ENCODE measurements around the gene PTPRD. TPM values are rescaled to one million over a fixed set of nuclear protein-coding genes. Genes with fewer than 3 reads are reported as not detected.

The PTPRD gene
- total RNA-seq, 1 donor from 2014 or later, result 139 TPM

GRCh38 chr9:9592104-9592503 is 1020.7 kb downstream of the PTPRD start:
- Mint-ChIP-seq H3K9me3 (peaks cover 6% of the 10 kb centered on the region), H3K27me3 (ENCODE audit: low read depth) (no peaks in the 10 kb centered on the region), H3K4me3 (no peak overlapping the region), H3K4me1 (no peaks in the 10 kb centered on the region), H3K36me3 (ENCODE audit: low read depth) (no peaks in the 10 kb centered on the region), H3K27ac (ENCODE audit: unreplicated experiment) (no peak overlapping the region)
- no peak for DNase-seq (ENCODE audit: low read depth, low spot score)
- no peak for TF ChIP-seq CTCF (conservative IDR thresholded peaks at IDR 0.05)

- Mint-ChIP-seq H3K4me3 (no peak overlapping the region), H3K4me1 (no peaks in the 10 kb centered on the region), H3K27ac (ENCODE audit: unreplicated experiment) (no peak overlapping the region), H3K9me3 (no peaks in the 10 kb centered on the region), H3K27me3 (ENCODE audit: low read depth) (no peaks in the 10 kb centered on the region), H3K36me3 (ENCODE audit: low read depth) (no peaks in the 10 kb centered on the region)
- no peak for DNase-seq (ENCODE audit: low read depth, low spot score)
- TF ChIP-seq CTCF (conservative IDR thresholded peaks at IDR 0.05), result no peak
Measured at GRCh38 chr9:9585920-9586319, 1026.9 kb downstream of the PTPRD start.

GRCh38 chr9:9574080-9574479 is 1038.7 kb downstream of the PTPRD start:
- no peak for TF ChIP-seq CTCF (conservative IDR thresholded peaks at IDR 0.05)
- Mint-ChIP-seq H3K4me1 (no peaks in the 10 kb centered on the region), H3K36me3 (ENCODE audit: low read depth) (no peaks in the 10 kb centered on the region), H3K4me3 (no peak overlapping the region), H3K27ac (ENCODE audit: unreplicated experiment) (no peak overlapping the region), H3K27me3 (ENCODE audit: low read depth) (no peaks in the 10 kb centered on the region), H3K9me3 (no peaks in the 10 kb centered on the region)
- no peak for DNase-seq (ENCODE audit: low read depth, low spot score)

GRCh38 chr9:9565700-9566099 is 1047.1 kb downstream of the PTPRD start:
- no peaks in the 10 kb centered on the region for H3K36me3 Mint-ChIP-seq (ENCODE audit: low read depth)
- no peak overlapping the region for H3K4me3 Mint-ChIP-seq
- TF ChIP-seq CTCF (conservative IDR thresholded peaks at IDR 0.05), result no peak
- no peaks in the 10 kb centered on the region for H3K4me1 Mint-ChIP-seq
- no peaks in the 10 kb centered on the region for H3K9me3 Mint-ChIP-seq
- no peak for DNase-seq (ENCODE audit: low read depth, low spot score)
- no peaks in the 10 kb centered on the region for H3K27me3 Mint-ChIP-seq (ENCODE audit: low read depth)
- H3K27ac Mint-ChIP-seq (ENCODE audit: unreplicated experiment), result no peak overlapping the region

- DNase-seq (ENCODE audit: low read depth, low spot score), result no peak
- Mint-ChIP-seq H3K27me3 (ENCODE audit: low read depth) (no peaks in the 10 kb centered on the region), H3K27ac (ENCODE audit: unreplicated experiment) (no peak overlapping the region), H3K9me3 (no peaks in the 10 kb centered on the region), H3K4me1 (no peaks in the 10 kb centered on the region), H3K36me3 (ENCODE audit: low read depth) (no peaks in the 10 kb centered on the region), H3K4me3 (no peak overlapping the region)
- TF ChIP-seq CTCF (conservative IDR thresholded peaks at IDR 0.05), result no peak
Measured at GRCh38 chr9:9563817-9564216, 1049.0 kb downstream of the PTPRD start.

All from neural crest cell (in vitro differentiated cells).